Ovary (tissue), 3 donors: ENCODE data around the gene PIGS.

Experiments
- EP300 ChIP-seq: sonication (generic); formaldehyde crosslinking; IDR thresholded peaks from one replicate; pipeline ENCODE4 v1.6.1; 2017; ENCODE audit warnings: antibody characterized with exemption
- POLR2A ChIP-seq: fragments of 450-650 bp; IDR thresholded peaks from one replicate; pipeline ENCODE4 v1.6.1; 2017; ENCODE audit warnings: antibody characterized with exemption, mild to moderate bottlenecking, moderate library complexity
- TF ChIP-seq, protein P1 (sequence below), 3 donors: fragments of 450-650 bp in 2 of 3; fragments of 200-600 bp in 1 of 3; IDR thresholded peaks; one replicate each; pipeline versions ENCODE4 v1.5.1 to v1.8.0; 2016 to 2022; ENCODE audit warnings: antibody characterized with exemption in 3 of 3, mild to moderate bottlenecking in 1 of 3
- donor health status: DM: no; HTN: no; CAD: no.

DNA sequence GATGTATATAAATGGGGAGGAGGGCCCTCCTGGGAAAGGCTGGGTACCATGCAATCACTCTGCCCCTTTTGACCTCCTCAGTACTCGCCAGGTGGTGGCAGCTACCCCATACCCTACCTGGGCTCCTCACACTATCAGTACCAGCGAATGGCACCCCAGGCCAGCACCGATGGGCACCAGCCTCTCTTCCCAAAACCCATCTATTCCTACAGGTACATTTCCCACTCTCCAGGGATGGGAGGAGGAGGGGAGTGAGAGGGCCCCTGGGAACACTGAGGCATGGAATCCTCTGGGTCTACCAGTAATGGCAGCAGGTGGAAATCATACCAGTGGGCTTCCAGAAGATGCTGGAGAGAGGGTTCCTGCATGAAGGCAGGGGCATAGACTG lies 42.3 kb downstream of the PIGS start:
- TF ChIP-seq, protein P1, sequence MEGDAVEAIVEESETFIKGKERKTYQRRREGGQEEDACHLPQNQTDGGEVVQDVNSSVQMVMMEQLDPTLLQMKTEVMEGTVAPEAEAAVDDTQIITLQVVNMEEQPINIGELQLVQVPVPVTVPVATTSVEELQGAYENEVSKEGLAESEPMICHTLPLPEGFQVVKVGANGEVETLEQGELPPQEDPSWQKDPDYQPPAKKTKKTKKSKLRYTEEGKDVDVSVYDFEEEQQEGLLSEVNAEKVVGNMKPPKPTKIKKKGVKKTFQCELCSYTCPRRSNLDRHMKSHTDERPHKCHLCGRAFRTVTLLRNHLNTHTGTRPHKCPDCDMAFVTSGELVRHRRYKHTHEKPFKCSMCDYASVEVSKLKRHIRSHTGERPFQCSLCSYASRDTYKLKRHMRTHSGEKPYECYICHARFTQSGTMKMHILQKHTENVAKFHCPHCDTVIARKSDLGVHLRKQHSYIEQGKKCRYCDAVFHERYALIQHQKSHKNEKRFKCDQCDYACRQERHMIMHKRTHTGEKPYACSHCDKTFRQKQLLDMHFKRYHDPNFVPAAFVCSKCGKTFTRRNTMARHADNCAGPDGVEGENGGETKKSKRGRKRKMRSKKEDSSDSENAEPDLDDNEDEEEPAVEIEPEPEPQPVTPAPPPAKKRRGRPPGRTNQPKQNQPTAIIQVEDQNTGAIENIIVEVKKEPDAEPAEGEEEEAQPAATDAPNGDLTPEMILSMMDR (IDR thresholded peaks at IDR 0.05), result no peak
- TF ChIP-seq EP300, result no peak
- TF ChIP-seq POLR2A, result no peak
